Measurements from ENCODE around the gene NDUFA6. TPM values are rescaled to one million over a fixed set of nuclear protein-coding genes. Genes with fewer than 3 reads are reported as not detected.

NDUFA6 gene
- total RNA-seq, 1 experiment from 2014 or later = 119 TPM

- Mint-ChIP-seq H3K4me3 (ENCODE audit: unreplicated experiment) (peak within 1 kb of the TSS; percentile 96), H3K27ac (ENCODE audit: unreplicated experiment) (peak within 1 kb of the TSS; percentile 93), H3K27me3 (ENCODE audit: insufficient read depth, unreplicated experiment) (no peaks in the 10 kb centered on the region), H3K9me3 (ENCODE audit: unreplicated experiment) (no peaks in the 10 kb centered on the region), H3K36me3 (ENCODE audit: insufficient read depth, unreplicated experiment) (peaks cover 38% of the 10 kb centered on the region), H3K4me1 (ENCODE audit: low read depth, unreplicated experiment) (peaks cover 10% of the 10 kb centered on the region)
- Histone ChIP-seq H3K4me1 (peaks cover 14% of the 10 kb centered on the region), H3K4me3 (ENCODE audit: low read depth, low read length) (peak within 1 kb of the TSS; percentile 94), H3K36me3 (ENCODE audit: control insufficient read depth, insufficient read depth, low read length) (peaks cover 1% of the 10 kb centered on the region; the same call in 1 of the 2 replicates), H3K27me3 (replicated peaks; ENCODE audit: control insufficient read depth, insufficient read depth, low read length) (no peaks in the 10 kb centered on the region), H3K9me3 (no peaks in the 10 kb centered on the region)
- DNase-seq = peak; percentile 98 to 99
- intact Hi-C loops (cut with micrococcal nuclease; ENCODE audit: unreplicated experiment) = loop anchor here (1.0 to 10.0 kb wide), 4 partner anchors 9 to 535 kb away; partner anchors contain the start of genes NAGA, NDUFA6, PMM1 and POLDIP3
- ChIA-PET POLR2A (interaction anchor here (0.7 to 3.0 kb wide), 4 partner anchors 8 to 133 kb away, joined by 4 to 15 read pairs (median 6); partner anchors contain the start of genes CENPM and NDUFA6), CTCF (interaction anchor here (2.3 kb wide), 1 partner anchor 11 kb away, joined by 11 read pairs; the partner anchor contains the start of gene NDUFA6)
- BruUV-seq (replicated peaks) = TSS peak; percentile 24
- TF ChIP-seq CTCF (IDR thresholded peaks at IDR 0.05; ENCODE audit: insufficient read depth in 1 of 2, low read depth in 1 of 2, low read length in 1 of 2, severe bottlenecking in 1 of 2, unreplicated experiment in 1 of 2) = no peak
Observed at GRCh38 chr22:42079319-42080251, 11.0 kb downstream of the NDUFA6 start, which contains the start of gene SMDT1. TSS of gene SMDT1 (plus strand) at chr22:42079700. CDS start at chr22:42079769, 69 bp downstream.

GRCh38 chr22:42078469-42079318 lies 11.9 kb downstream of the NDUFA6 start:
- TSS peak; percentile 84 for BruUV-seq (replicated peaks)
- Mint-ChIP-seq H3K36me3 (ENCODE audit: insufficient read depth, unreplicated experiment) (peaks cover 35% of the 10 kb centered on the region), H3K4me1 (ENCODE audit: low read depth, unreplicated experiment) (peaks cover 10% of the 10 kb centered on the region), H3K27me3 (ENCODE audit: insufficient read depth, unreplicated experiment) (no peaks in the 10 kb centered on the region), H3K4me3 (ENCODE audit: unreplicated experiment) (peak overlapping the region; percentile 96), H3K9me3 (ENCODE audit: unreplicated experiment) (no peaks in the 10 kb centered on the region), H3K27ac (ENCODE audit: unreplicated experiment) (peak overlapping the region; percentile 93)
- Histone ChIP-seq H3K4me3 (ENCODE audit: low read depth, low read length) (peak overlapping the region; percentile 94), H3K27me3 (replicated peaks; ENCODE audit: control insufficient read depth, insufficient read depth, low read length) (no peaks in the 10 kb centered on the region), H3K9me3 (no peaks in the 10 kb centered on the region), H3K4me1 (peaks cover 17% of the 10 kb centered on the region), H3K36me3 (ENCODE audit: control insufficient read depth, insufficient read depth, low read length) (peaks cover 1% of the 10 kb centered on the region; the same call in 1 of the 2 replicates)
- POLR2A ChIA-PET = interaction anchor here (0.5 to 3.0 kb wide), 2 partner anchors 12 to 67 kb away, joined by 5 to 15 read pairs; partner anchors contain the start of gene NDUFA6
- intact Hi-C loops (cut with micrococcal nuclease; ENCODE audit: unreplicated experiment) = loop anchor here (1.0 to 10.0 kb wide), 4 partner anchors 8 to 536 kb away; partner anchors contain the start of genes NAGA, NDUFA6, PMM1 and POLDIP3
- CTCF ChIA-PET = interaction anchor here (0.9 kb wide), 1 partner anchor 12 kb away, joined by 3 read pairs; the partner anchor contains the start of gene NDUFA6
- TF ChIP-seq CTCF (IDR thresholded peaks at IDR 0.05; ENCODE audit: insufficient read depth in 1 of 2, low read depth in 1 of 2, low read length in 1 of 2, severe bottlenecking in 1 of 2, unreplicated experiment in 1 of 2) = no peak
- no peak for DNase-seq

Data from Caco-2 (cell line).